Omental fat pad (tissue), 4 donors: ENCODE measurements around the gene DAPK1. TPM values are rescaled to one million over a fixed set of nuclear protein-coding genes. Genes with fewer than 3 reads are reported as not detected.

Source experiments
- ATAC-seq: fragments of 150-250 bp; one replicate; pipeline ENCODE4 v1.9.1; 2016; ENCODE audit warnings: mild to moderate bottlenecking, moderate library complexity; ENCODE audit not compliant: low FRiP score
- DNase-seq: peaks from one replicate; pipeline ENCODE4 v3.0.0-alpha.2; 2019; ENCODE audit warnings: low spot score
- total RNA-seq, 4 donors: library from RNA; depleted of rRNA; stranded (reverse); fragments of >200 nt; gene quantifications; one replicate each; pipeline ENCODE4 v1.1.0, GENCODE V29; 2016
- TF ChIP-seq, protein P1 (sequence below), 3 donors: fragments of 450-650 bp; IDR thresholded peaks; one replicate each; pipeline ENCODE4 v1.5.1; 2016 to 2017; ENCODE audit warnings: antibody characterized with exemption in 3 of 3, mild to moderate bottlenecking in 3 of 3, moderate library complexity in 2 of 3

Gene DAPK1
- total RNA-seq, 4 donors from 2014 or later = 56.1 to 214 (median 88.1) TPM

DNA sequence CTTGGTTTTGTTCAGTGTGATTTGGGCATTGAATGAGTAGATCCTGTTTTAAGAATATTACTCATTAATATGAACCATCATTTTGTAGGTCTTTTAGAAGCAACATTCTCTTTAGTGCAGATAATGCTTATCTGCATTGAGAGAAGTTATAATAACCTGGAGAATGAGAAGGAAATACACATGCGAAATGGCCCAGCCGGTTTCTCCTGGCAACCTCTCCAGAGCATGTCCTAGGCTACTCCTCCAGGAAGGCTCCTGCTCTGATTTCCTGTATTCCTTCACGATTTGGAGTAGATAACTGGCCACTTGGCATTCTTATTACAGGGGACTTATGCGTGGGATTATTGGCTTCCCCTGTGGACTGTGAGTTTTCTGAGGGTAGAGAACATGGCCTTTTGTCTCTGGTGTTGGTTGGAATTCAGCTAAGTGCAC, 12.6 kb downstream of the DAPK1 start:
- ATAC-seq (no peak), DNase-seq (no peak)
- TF ChIP-seq, protein P1, sequence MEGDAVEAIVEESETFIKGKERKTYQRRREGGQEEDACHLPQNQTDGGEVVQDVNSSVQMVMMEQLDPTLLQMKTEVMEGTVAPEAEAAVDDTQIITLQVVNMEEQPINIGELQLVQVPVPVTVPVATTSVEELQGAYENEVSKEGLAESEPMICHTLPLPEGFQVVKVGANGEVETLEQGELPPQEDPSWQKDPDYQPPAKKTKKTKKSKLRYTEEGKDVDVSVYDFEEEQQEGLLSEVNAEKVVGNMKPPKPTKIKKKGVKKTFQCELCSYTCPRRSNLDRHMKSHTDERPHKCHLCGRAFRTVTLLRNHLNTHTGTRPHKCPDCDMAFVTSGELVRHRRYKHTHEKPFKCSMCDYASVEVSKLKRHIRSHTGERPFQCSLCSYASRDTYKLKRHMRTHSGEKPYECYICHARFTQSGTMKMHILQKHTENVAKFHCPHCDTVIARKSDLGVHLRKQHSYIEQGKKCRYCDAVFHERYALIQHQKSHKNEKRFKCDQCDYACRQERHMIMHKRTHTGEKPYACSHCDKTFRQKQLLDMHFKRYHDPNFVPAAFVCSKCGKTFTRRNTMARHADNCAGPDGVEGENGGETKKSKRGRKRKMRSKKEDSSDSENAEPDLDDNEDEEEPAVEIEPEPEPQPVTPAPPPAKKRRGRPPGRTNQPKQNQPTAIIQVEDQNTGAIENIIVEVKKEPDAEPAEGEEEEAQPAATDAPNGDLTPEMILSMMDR (IDR thresholded peaks at IDR 0.05) = no peak

DNA sequence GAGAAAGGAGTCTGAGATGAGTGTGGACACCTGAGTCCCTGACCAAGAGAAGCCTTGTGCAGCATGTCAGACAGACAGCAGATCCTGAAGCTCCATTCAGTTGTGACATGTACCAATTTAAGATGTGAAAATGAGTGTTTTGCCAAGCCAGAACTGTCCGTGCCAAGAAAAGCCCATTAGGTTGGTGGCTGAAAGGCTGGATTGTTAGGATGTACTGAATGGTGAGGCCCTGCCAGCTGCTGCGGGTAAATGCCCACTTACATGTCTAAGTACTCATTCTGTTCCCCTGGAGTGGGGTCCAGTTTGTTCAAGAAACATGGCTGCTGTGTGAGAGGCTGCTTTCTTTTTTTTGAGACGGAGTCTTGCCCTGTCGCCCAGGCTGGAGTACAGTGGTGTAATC, 14.6 kb downstream of the DAPK1 start:
- no peak for ATAC-seq
- TF ChIP-seq, protein P1 (IDR thresholded peaks at IDR 0.05) = no peak
- no peak for DNase-seq

DNA sequence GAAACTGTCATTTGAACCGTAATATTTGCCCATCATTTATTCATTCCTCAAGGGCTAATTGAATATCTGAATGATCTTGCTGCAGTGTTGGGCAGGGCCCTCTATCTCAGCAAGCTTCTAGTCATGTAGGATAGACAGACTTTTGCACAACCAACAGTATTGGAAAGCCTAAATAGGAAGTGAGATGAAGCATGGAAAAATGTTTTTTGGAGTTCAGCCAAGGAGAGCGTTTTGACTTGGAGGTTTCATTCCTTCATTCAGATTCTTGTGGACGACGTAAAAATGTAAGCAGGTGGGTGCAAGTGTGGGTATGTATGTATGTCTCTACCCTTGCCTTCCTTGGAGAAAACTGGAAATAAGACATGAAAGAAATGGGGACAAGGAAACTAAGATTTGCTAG, 15.5 kb downstream of the DAPK1 start:
- no peak for DNase-seq
- no peak for ATAC-seq
- TF ChIP-seq, protein P1 (IDR thresholded peaks at IDR 0.05) = no peak

DNA sequence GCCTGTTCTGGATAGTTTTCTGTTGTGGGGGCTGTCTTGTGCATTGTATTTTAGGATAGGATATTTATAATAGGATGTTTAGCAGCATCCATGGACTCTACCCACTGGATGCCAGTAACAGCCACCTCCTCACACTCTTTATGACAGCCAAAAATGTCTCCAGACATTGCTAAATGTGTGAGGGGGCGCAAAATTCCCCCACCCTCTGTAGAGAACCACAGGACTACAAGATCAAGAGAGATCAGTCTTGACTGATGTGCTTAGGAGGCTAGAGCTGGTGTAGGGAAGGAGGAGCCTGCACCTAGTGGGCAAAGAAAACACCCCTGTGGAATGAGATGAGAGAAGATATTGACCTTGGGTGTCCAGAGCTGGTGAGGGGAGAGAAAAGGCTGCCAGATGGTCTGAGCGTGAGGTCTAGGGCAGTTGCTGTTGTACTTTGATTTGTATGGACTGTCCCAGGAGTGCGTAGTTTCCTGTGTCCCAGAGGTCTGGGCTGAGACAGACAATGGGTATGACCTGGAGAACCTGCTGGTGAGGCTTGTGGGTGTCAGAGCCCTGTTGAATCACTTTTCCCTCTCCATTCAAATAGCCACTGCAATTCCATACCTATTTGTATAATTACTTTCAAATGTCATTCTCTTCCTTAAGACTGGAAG, 16.3 kb downstream of the DAPK1 start:
- no peak for ATAC-seq

DNA sequence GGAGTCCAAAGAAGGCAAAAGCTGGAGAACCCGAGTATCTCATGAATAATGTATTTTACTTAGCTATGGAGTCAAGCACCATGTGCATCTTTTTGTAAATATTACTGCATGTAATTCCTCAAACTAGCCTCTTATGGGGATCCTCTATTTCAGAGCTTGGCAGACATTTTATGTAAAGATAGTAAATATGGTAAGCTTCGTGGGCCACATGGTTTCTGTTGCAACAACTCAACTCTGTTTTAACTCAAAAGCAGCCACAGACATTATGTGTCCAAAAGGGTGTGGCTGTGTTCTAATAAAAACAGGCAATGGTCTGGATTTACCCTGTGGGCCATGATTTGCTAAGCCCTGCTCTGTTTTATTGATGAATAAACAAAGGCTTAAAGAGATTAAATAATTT, 17.3 kb downstream of the DAPK1 start:
- ATAC-seq = no peak
- TF ChIP-seq, protein P1 (IDR thresholded peaks at IDR 0.05) = no peak
- no peak for DNase-seq

More for the DNA sequence above, 16.3 kb downstream of the DAPK1 start:
- TF ChIP-seq, protein P1 (IDR thresholded peaks at IDR 0.05) = no peak
- DNase-seq = no peak

DNA sequence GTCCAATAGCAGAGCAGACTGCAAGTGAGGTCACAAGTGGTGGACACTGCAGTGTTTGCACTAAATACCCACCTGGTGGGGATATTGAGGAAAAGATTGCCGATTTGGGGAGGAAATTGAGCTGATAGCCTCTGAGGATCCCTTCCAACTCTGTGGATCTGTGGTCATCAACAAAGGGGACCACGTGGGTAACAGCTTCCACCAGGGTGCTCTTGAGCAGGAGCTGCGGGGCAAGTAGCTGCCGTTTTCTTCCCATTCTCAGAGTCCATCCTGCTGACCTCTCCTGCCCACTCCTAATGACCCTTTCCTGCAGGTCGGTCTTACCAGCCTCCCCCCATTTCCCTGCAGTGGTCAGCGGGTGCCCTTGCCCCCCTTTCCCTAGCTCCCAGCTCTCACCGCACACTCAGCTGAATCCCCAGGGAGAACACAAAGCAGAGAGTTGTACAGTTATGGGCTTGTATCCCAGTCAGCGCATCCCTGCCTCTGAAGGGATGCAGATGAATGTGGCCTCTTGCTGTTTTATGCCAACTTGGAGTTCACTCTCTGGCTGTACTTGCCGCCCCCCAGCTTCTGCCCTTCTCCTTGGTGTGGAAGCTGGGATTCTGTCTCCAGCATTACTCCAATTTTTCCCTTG, 18.0 kb downstream of the DAPK1 start:
- ATAC-seq = no peak
- TF ChIP-seq, protein P1 (IDR thresholded peaks at IDR 0.05) = no peak
- no peak for DNase-seq
